ENCODE measurements around the gene HYKK. TPM values are rescaled to one million over a fixed set of nuclear protein-coding genes. Genes with fewer than 3 reads are reported as not detected.

The HYKK gene
- total and polyA plus RNA-seq, 2 of the 13 experiments (the other 11 are each of a cell fraction or from before 2014, with no cell fraction given), result 3.5 to 5.4 TPM

DNA sequence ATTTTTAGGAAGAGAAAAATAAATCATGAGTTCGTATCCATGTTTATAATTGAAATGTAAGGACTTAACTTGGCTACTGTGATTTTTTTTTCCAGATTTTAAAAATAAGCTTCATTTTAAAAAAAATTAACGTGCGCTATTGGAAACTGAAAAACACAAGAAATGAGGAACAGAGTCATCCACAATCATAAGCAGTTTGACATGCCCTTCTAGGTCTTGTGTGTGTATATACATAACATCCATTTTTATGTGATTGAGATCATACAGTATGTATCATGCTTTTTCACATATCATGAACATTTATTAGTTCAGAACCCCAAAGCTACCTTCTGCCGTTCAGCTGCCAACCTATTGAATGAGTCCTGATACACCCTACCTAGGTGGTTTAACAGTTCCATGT is 46.6 kb upstream of the HYKK start:
- H3K79me2 ChIP-seq (ENCODE audit: insufficient read depth, low read length), result peaks cover 71% of the 10 kb centered on the region
- no peak overlapping the region for H3K4me2 ChIP-seq (ENCODE audit: low read depth, low read length)
- intact Hi-C loops (cut with micrococcal nuclease; ENCODE audit: unreplicated experiment), result no loop called here
- H3K4me1 ChIP-seq (ENCODE audit: insufficient read depth, low read length), result peaks cover 33% of the 10 kb centered on the region
- ChIA-PET CTCF (ENCODE audit: low intra/inter-chr PET ratio, low total read pairs) (no interaction called here), POLR2A (interaction anchor here (1.5 to 2.5 kb wide), 2 partner anchors 23 to 46 kb away, joined by 3 to 8 read pairs; partner anchors contain the start of genes HYKK and IREB2)
- TF ChIP-seq GLMP (CRISPR knock-in tag; IDR thresholded peaks at IDR 0.05; ENCODE audit: borderline replicate concordance) (no peak), SOX13 (IDR thresholded peaks at IDR 0.05) (no peak), SOX13 (CRISPR knock-in tag; conservative IDR thresholded peaks at IDR 0.05 in 1 of 2, IDR thresholded peaks at IDR 0.05 in 1 of 2) (no peak), ZNF383 (CRISPR knock-in tag; IDR thresholded peaks at IDR 0.05; ENCODE audit: borderline replicate concordance) (no peak), HCFC1 (IDR thresholded peaks at IDR 0.05; ENCODE audit: low read depth, low read length) (no peak), GATAD1 (CRISPR knock-in tag; IDR thresholded peaks at IDR 0.05) (no peak), NCOA2 (CRISPR knock-in tag; IDR thresholded peaks at IDR 0.05) (no peak), MAFK (conservative IDR thresholded peaks at IDR 0.05 in 1 of 2, IDR thresholded peaks at IDR 0.05 in 1 of 2; ENCODE audit: low read length in 2 of 2) (no peak), SRY (CRISPR knock-in tag; IDR thresholded peaks at IDR 0.05) (no peak), SPEN (CRISPR knock-in tag; IDR thresholded peaks at IDR 0.05; ENCODE audit: low read depth) (no peak), CREB3 (CRISPR knock-in tag; IDR thresholded peaks at IDR 0.05) (no peak)
- TF ChIP-seq, protein P1, sequence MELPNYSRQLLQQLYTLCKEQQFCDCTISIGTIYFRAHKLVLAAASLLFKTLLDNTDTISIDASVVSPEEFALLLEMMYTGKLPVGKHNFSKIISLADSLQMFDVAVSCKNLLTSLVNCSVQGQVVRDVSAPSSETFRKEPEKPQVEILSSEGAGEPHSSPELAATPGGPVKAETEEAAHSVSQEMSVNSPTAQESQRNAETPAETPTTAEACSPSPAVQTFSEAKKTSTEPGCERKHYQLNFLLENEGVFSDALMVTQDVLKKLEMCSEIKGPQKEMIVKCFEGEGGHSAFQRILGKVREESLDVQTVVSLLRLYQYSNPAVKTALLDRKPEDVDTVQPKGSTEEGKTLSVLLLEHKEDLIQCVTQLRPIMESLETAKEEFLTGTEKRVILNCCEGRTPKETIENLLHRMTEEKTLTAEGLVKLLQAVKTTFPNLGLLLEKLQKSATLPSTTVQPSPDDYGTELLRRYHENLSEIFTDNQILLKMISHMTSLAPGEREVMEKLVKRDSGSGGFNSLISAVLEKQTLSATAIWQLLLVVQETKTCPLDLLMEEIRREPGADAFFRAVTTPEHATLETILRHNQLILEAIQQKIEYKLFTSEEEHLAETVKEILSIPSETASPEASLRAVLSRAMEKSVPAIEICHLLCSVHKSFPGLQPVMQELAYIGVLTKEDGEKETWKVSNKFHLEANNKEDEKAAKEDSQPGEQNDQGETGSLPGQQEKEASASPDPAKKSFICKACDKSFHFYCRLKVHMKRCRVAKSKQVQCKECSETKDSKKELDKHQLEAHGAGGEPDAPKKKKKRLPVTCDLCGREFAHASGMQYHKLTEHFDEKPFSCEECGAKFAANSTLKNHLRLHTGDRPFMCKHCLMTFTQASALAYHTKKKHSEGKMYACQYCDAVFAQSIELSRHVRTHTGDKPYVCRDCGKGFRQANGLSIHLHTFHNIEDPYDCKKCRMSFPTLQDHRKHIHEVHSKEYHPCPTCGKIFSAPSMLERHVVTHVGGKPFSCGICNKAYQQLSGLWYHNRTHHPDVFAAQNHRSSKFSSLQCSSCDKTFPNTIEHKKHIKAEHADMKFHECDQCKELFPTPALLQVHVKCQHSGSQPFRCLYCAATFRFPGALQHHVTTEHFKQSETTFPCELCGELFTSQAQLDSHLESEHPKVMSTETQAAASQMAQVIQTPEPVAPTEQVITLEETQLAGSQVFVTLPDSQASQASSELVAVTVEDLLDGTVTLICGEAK (IDR thresholded peaks at IDR 0.05), result no peak
- TF ChIP-seq, protein P1 (CRISPR knock-in tag; IDR thresholded peaks at IDR 0.05), result no peak
- H3K27me3 ChIP-seq (ENCODE audit: control insufficient read depth in 1 of 2, insufficient read depth in 2 of 2, low read length in 2 of 2), result no peaks in the 10 kb centered on the region
- H3K36me3 ChIP-seq (replicated peaks in 1 of 2; ENCODE audit: control insufficient read depth in 1 of 2, insufficient read depth in 2 of 2, low read length in 2 of 2), result peaks cover 11 to 44% of the 10 kb centered on the region in 2 experiments
- ATAC-seq (no peak), FAIRE-seq (no peak), DNase-seq (ENCODE audit: low spot score) (no peak)
- H3K9ac ChIP-seq (ENCODE audit: insufficient read depth, low read depth, low read length), result no peak overlapping the region
- H4K20me1 ChIP-seq (ENCODE audit: insufficient read depth, low read length), result peaks cover 31% of the 10 kb centered on the region
- BruUV-seq (replicated peaks), result no TSS peak
- H2AFZ ChIP-seq (ENCODE audit: low read length), result no peak overlapping the region
- H3K27ac ChIP-seq (ENCODE audit: extremely low read length, insufficient read depth, low read length), result no peak overlapping the region
- in situ Hi-C loops (cut with HindIII; ENCODE audit: extremely low pct_ligation_motif_present, low pct_unique_long_range_greater_than_20kb), result no loop called here
- 95% methylated on average over 4 of the region's 4 CpGs for WGBS (ENCODE audit: low lambda C conversion rate)
- no peak overlapping the region for H3K4me3 ChIP-seq (replicated peaks in 1 of 3; ENCODE audit: insufficient read depth in 1 of 3, low read depth in 2 of 3, low read length in 3 of 3)
- no peaks in the 10 kb centered on the region for H3K9me3 ChIP-seq (ENCODE audit: low read length)

Data from HepG2 (cell line).